ENCODE data around the gene EGFR.

Gene EGFR

GRCh38 chr7:55099821-55100543, 81.2 kb downstream of the EGFR start:
- Histone ChIP-seq H3K79me2 (ENCODE audit: insufficient read depth, low read length) (no peaks in the 10 kb centered on the region), H3K9me3 (ENCODE audit: insufficient read depth, low read length) (no peaks in the 10 kb centered on the region), H2AFZ (ENCODE audit: low read depth, low read length, severe bottlenecking) (no peak overlapping the region), H3K9me2 (replicated peaks; ENCODE audit: insufficient read depth, low read length) (no peaks in the 10 kb centered on the region), H3F3A (ENCODE audit: insufficient read depth) (no peaks in the 10 kb centered on the region), H3K36me3 (ENCODE audit: low read length) (no peaks in the 10 kb centered on the region), H3K27me3 (ENCODE audit: low read length) (no peaks in the 10 kb centered on the region), H4K20me1 (ENCODE audit: low read depth, low read length) (no peaks in the 10 kb centered on the region), H3K27ac (ENCODE audit: low read depth, low read length) (no peak overlapping the region), H3K4me2 (ENCODE audit: low read depth, low read length, poor library complexity, severe bottlenecking) (no peak overlapping the region), H3K9ac (ENCODE audit: low read length) (no peak overlapping the region), H3K4me3 (ENCODE audit: insufficient read depth, low read length, poor library complexity, severe bottlenecking) (no peak overlapping the region)
- TF ChIP-seq CTCF (IDR thresholded peaks at IDR 0.05; ENCODE audit: insufficient read depth, low read length, poor library complexity, severe bottlenecking): no peak
- TF ChIP-seq EZH2phosphoT487 (conservative IDR thresholded peaks at IDR 0.05; ENCODE audit: low read length): no peak

- Histone ChIP-seq H3K9ac (ENCODE audit: low read length) (no peak overlapping the region), H3K4me3 (ENCODE audit: insufficient read depth, low read length, poor library complexity, severe bottlenecking) (no peak overlapping the region), H3K27ac (ENCODE audit: low read depth, low read length) (no peak overlapping the region), H3K79me2 (ENCODE audit: insufficient read depth, low read length) (no peaks in the 10 kb centered on the region), H3K36me3 (ENCODE audit: low read length) (no peaks in the 10 kb centered on the region), H3K9me3 (ENCODE audit: insufficient read depth, low read length) (no peaks in the 10 kb centered on the region), H3K27me3 (ENCODE audit: low read length) (no peaks in the 10 kb centered on the region), H2AFZ (ENCODE audit: low read depth, low read length, severe bottlenecking) (no peak overlapping the region), H3F3A (ENCODE audit: insufficient read depth) (no peaks in the 10 kb centered on the region), H3K4me2 (ENCODE audit: low read depth, low read length, poor library complexity, severe bottlenecking) (no peak overlapping the region), H3K9me2 (replicated peaks; ENCODE audit: insufficient read depth, low read length) (no peaks in the 10 kb centered on the region), H4K20me1 (ENCODE audit: low read depth, low read length) (no peaks in the 10 kb centered on the region)
- TF ChIP-seq CTCF (IDR thresholded peaks at IDR 0.05; ENCODE audit: insufficient read depth, low read length, poor library complexity, severe bottlenecking) (no peak), EZH2phosphoT487 (conservative IDR thresholded peaks at IDR 0.05; ENCODE audit: low read length) (no peak)
Observed at GRCh38 chr7:55100544-55101327, 81.9 kb downstream of the EGFR start.

- no peaks in the 10 kb centered on the region for H3F3A ChIP-seq (ENCODE audit: insufficient read depth)
- no peaks in the 10 kb centered on the region for H3K36me3 ChIP-seq (ENCODE audit: low read length)
- TF ChIP-seq CTCF (IDR thresholded peaks at IDR 0.05; ENCODE audit: insufficient read depth, low read length, poor library complexity, severe bottlenecking) (no peak), EZH2phosphoT487 (conservative IDR thresholded peaks at IDR 0.05; ENCODE audit: low read length) (no peak)
- no peaks in the 10 kb centered on the region for H3K9me3 ChIP-seq (ENCODE audit: insufficient read depth, low read length)
- no peaks in the 10 kb centered on the region for H3K9me2 ChIP-seq (replicated peaks; ENCODE audit: insufficient read depth, low read length)
- H2AFZ ChIP-seq (ENCODE audit: low read depth, low read length, severe bottlenecking): no peak overlapping the region
- H3K4me3 ChIP-seq (ENCODE audit: insufficient read depth, low read length, poor library complexity, severe bottlenecking): no peak overlapping the region
- H3K9ac ChIP-seq (ENCODE audit: low read length): no peak overlapping the region
- no peaks in the 10 kb centered on the region for H3K27me3 ChIP-seq (ENCODE audit: low read length)
- no peak overlapping the region for H3K27ac ChIP-seq (ENCODE audit: low read depth, low read length)
- no peak overlapping the region for H3K4me2 ChIP-seq (ENCODE audit: low read depth, low read length, poor library complexity, severe bottlenecking)
- H4K20me1 ChIP-seq (ENCODE audit: low read depth, low read length): no peaks in the 10 kb centered on the region
- H3K79me2 ChIP-seq (ENCODE audit: insufficient read depth, low read length): no peaks in the 10 kb centered on the region
Observed at GRCh38 chr7:55101359-55101758, 82.5 kb downstream of the EGFR start.
